ENCODE measurements around the gene DMD. TPM values are rescaled to one million over a fixed set of nuclear protein-coding genes. Genes with fewer than 3 reads are reported as not detected.

The DMD gene
- total RNA-seq, 1 experiment from 2014 or later, result 2.2 TPM

- BruUV-seq (replicated peaks), result no TSS peak
- Histone ChIP-seq H3K9me3 (ENCODE audit: control insufficient read depth, insufficient read depth, low read depth, low read length) (no peaks in the 10 kb centered on the region), H3K4me1 (ENCODE audit: control insufficient read depth, insufficient read depth, low read length) (no peaks in the 10 kb centered on the region), H3K27me3 (ENCODE audit: control insufficient read depth, insufficient read depth, low read length) (no peaks in the 10 kb centered on the region), H3K36me3 (ENCODE audit: control insufficient read depth, insufficient read depth, low read length) (no peaks in the 10 kb centered on the region), H3K27ac (ENCODE audit: low read length) (no peak overlapping the region), H3K4me3 (ENCODE audit: low read depth in 2 of 2, low read length in 2 of 2) (no peak overlapping the region)
- TF ChIP-seq TCF7L2 (IDR thresholded peaks at IDR 0.05; ENCODE audit: low read depth, low read length) (no peak), REST (IDR thresholded peaks at IDR 0.05; ENCODE audit: insufficient read depth in 1 of 2, low read depth in 2 of 2, low read length in 1 of 2) (no peak), CTCF (IDR thresholded peaks at IDR 0.05) (no peak), POLR2AphosphoS5 (IDR thresholded peaks at IDR 0.05; ENCODE audit: low read depth, low read length) (no peak), SIN3A (IDR thresholded peaks at IDR 0.05; ENCODE audit: borderline replicate concordance, insufficient read depth, low read depth, low read length) (no peak)
- ChIA-PET CTCF (no interaction called here), POLR2A (no interaction called here)
- ATAC-seq (no peak), DNase-seq (ENCODE audit: low read depth, low spot score) (no peak)
- in situ Hi-C loops (cut with HindIII; ENCODE audit: low pct_unique_long_range_greater_than_20kb, low sequenced_read_pairs) (no loop called here), intact Hi-C loops (cut with micrococcal nuclease; ENCODE audit: unreplicated experiment) (no loop called here)
These were observed 1187.3 kb downstream of the DMD start for GRCh38 chrX:32024072-32024471.

- no peak overlapping the region for H3K27ac ChIP-seq (ENCODE audit: low read length)
- H3K27me3 ChIP-seq (ENCODE audit: control insufficient read depth, insufficient read depth, low read length), result no peaks in the 10 kb centered on the region
- intact Hi-C loops (cut with micrococcal nuclease; ENCODE audit: unreplicated experiment) (no loop called here), in situ Hi-C loops (cut with HindIII; ENCODE audit: low pct_unique_long_range_greater_than_20kb, low sequenced_read_pairs) (no loop called here)
- ChIA-PET CTCF (no interaction called here), POLR2A (no interaction called here)
- BruUV-seq (replicated peaks), result no TSS peak
- H3K36me3 ChIP-seq (ENCODE audit: control insufficient read depth, insufficient read depth, low read length), result no peaks in the 10 kb centered on the region
- no peaks in the 10 kb centered on the region for H3K9me3 ChIP-seq (ENCODE audit: control insufficient read depth, insufficient read depth, low read depth, low read length)
- ATAC-seq (no peak), DNase-seq (ENCODE audit: low read depth, low spot score) (no peak)
- H3K4me1 ChIP-seq (ENCODE audit: control insufficient read depth, insufficient read depth, low read length), result no peaks in the 10 kb centered on the region
- TF ChIP-seq REST (IDR thresholded peaks at IDR 0.05; ENCODE audit: insufficient read depth in 1 of 2, low read depth in 2 of 2, low read length in 1 of 2) (no peak), SIN3A (IDR thresholded peaks at IDR 0.05; ENCODE audit: borderline replicate concordance, insufficient read depth, low read depth, low read length) (no peak), CTCF (IDR thresholded peaks at IDR 0.05) (no peak), TCF7L2 (IDR thresholded peaks at IDR 0.05; ENCODE audit: low read depth, low read length) (no peak), POLR2AphosphoS5 (IDR thresholded peaks at IDR 0.05; ENCODE audit: low read depth, low read length) (no peak)
- H3K4me3 ChIP-seq (ENCODE audit: low read depth in 2 of 2, low read length in 2 of 2), result no peak overlapping the region
These were observed 1195.2 kb downstream of the DMD start for GRCh38 chrX:32016195-32016594.

All from Panc1 (cell line).